BE2C (cell line): Measurements from ENCODE around the gene MRPL55.

Source experiments
- DNase-seq: peaks from one replicate; pipeline ENCODE4 v3.0.0-alpha.2; 2020
- H3K27me3 ChIP-seq: fragments of 250-450 bp; sonication (Bioruptor Pico); 2 replicates; pipeline ENCODE4 v1.5.1; 2020; ENCODE audit warnings: mild to moderate bottlenecking
- H3K36me3 ChIP-seq: fragments of 250-450 bp; sonication (Bioruptor Pico); 2 replicates; pipeline ENCODE4 v1.5.1; 2020; ENCODE audit warnings: mild to moderate bottlenecking
- H3K4me1 ChIP-seq: fragments of 250-450 bp; sonication (Bioruptor Pico); 2 replicates; pipeline ENCODE4 v1.5.1; 2020
- H3K4me3 ChIP-seq: 2 replicates; pipeline ENCODE4 v1.5.1; 2011; ENCODE audit warnings: low read depth, low read length
- H3K9me3 ChIP-seq: fragments of 250-450 bp; sonication (Bioruptor Pico); 2 replicates; pipeline ENCODE4 v1.5.1; 2020
- CTCF ChIP-seq: IDR thresholded peaks from 2 replicates; pipeline ENCODE4 v1.5.1; 2012; ENCODE audit warnings: mild to moderate bottlenecking, low read depth, low read length

MRPL55 gene

GRCh38 chr1:228079013-228079412 lies 30.1 kb downstream of the MRPL55 start:
- Histone ChIP-seq H3K4me3 (no peak overlapping the region), H3K36me3 (peaks cover 12% of the 10 kb centered on the region), H3K4me1 (peaks cover 2% of the 10 kb centered on the region; the same call in 1 of the 2 replicates), H3K27me3 (no peaks in the 10 kb centered on the region), H3K9me3 (no peaks in the 10 kb centered on the region)
- no peak for DNase-seq
- TF ChIP-seq CTCF = no peak

- H3K4me1 ChIP-seq = peaks cover 10% of the 10 kb centered on the region; the same call in 1 of the 2 replicates
- H3K36me3 ChIP-seq = 0 out of 2 replicates have a peak, but pooled peaks cover 2% of the 10 kb centered on the region
- no peak for TF ChIP-seq CTCF
- no peak overlapping the region for H3K4me3 ChIP-seq
- no peaks in the 10 kb centered on the region for H3K27me3 ChIP-seq
- H3K9me3 ChIP-seq = no peaks in the 10 kb centered on the region
- no peak for DNase-seq
Observed at GRCh38 chr1:228077565-228078330, 31.4 kb downstream of the MRPL55 start.

GRCh38 chr1:228076796-228077430 lies 32.2 kb downstream of the MRPL55 start:
- Histone ChIP-seq H3K36me3 (no peaks in the 10 kb centered on the region), H3K4me3 (no peak overlapping the region), H3K4me1 (peaks cover 10% of the 10 kb centered on the region; the same call in 1 of the 2 replicates), H3K27me3 (no peaks in the 10 kb centered on the region), H3K9me3 (no peaks in the 10 kb centered on the region)
- no peak for TF ChIP-seq CTCF
- no peak for DNase-seq

- H3K27me3 ChIP-seq = no peaks in the 10 kb centered on the region
Observed at GRCh38 chr1:228075801-228076271, 33.3 kb downstream of the MRPL55 start.

GRCh38 chr1:228074954-228075730 lies 34.0 kb downstream of the MRPL55 start:
- peaks cover 10% of the 10 kb centered on the region; the same call in 1 of the 2 replicates for H3K4me1 ChIP-seq
- no peak for DNase-seq
- no peak for TF ChIP-seq CTCF
- H3K9me3 ChIP-seq = no peaks in the 10 kb centered on the region
- H3K27me3 ChIP-seq = no peaks in the 10 kb centered on the region
- H3K36me3 ChIP-seq = no peaks in the 10 kb centered on the region
- H3K4me3 ChIP-seq = no peak overlapping the region

More at GRCh38 chr1:228075801-228076271, 33.3 kb downstream of the MRPL55 start:
- H3K9me3 ChIP-seq = no peaks in the 10 kb centered on the region
- H3K4me3 ChIP-seq = no peak overlapping the region
- DNase-seq = no peak
- H3K4me1 ChIP-seq = peaks cover 10% of the 10 kb centered on the region; the same call in 1 of the 2 replicates
- no peaks in the 10 kb centered on the region for H3K36me3 ChIP-seq
- no peak for TF ChIP-seq CTCF
